HG03571 (cell line): Measurements from ENCODE around the gene RMI2.
A peak's percentile ranks its signal among the peaks of the same experiment; 100 is the strongest.

Experiments
- ATAC-seq: cut with Tn5 transposase; IDR thresholded peaks from one replicate; pipeline ENCODE4 v1.9.1; 2021; ENCODE audit not compliant: unreplicated experiment

The RMI2 gene

GRCh38 chr16:11379420-11379819, 34.2 kb downstream of the RMI2 start:
- peak; percentile 79 for ATAC-seq

- ATAC-seq = no peak
Observed at GRCh38 chr16:11380836-11381235, 35.6 kb downstream of the RMI2 start.

DNA sequence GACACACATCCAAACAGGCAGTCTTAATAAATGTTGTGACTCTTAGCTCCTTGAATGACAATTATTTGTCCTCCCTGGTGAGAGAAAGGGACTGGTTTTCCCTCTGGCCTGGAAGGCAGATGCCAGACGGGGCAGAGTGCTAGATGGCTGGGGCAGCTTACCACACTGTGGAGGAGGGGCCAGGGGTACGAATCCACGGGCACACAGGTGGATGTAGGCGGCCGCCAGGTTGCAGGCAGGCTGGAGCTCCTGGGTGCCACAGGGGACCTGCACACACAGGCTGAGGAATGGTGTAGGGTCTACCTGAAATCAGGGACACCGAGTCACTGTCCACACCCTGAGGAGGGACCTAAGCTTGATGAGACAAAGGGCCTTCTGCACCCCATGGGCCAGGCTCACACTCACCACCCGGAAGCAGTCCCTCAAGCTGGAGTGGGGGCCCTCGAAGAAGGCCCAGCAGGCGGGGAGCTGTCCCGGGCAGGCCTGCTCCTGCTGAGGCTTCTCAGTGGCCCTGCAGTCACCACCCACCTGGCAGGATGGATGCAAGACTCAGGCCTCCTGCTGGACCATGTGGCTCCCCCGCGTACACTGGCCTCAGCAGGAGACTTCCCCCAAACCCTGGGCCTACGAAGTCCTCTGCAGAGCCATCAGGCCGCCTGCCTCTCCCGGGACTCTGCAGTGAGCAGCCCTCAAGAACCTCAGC, 38.4 kb downstream of the RMI2 start:
- no peak for ATAC-seq

GRCh38 chr16:11384184-11384955, 39.1 kb downstream of the RMI2 start:
- no peak for ATAC-seq

- no peak for ATAC-seq
Observed at GRCh38 chr16:11384956-11385586, 39.8 kb downstream of the RMI2 start.

DNA sequence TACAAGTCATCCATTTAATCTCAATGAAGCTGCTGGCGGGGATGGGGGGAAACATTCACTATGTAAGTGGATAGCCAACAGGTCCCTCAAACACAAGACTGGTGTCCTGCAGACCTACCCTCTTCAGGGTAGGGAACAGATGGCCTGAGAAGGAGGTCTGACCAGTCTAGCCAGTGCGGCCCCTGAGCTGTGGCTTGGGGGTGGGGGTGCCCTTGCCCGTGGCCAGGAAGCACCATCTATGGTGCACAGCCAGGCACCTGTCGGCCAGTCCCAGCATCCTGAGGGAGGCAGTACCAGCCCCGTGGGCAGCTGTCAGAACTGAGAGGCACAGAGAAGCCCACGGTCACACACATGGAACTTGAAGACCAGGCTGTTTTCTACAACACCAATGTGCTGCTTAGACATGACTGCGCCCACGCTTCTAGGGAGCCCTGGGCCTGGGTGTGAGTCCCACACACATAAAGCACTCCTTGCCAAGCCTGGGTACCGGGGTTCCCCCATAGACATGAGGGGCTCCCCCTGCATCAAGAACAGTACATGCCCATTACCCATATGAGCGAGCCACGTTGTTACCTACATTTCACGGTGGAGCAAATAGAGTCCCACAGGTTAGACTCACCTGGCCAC, 40.9 kb downstream of the RMI2 start:
- no peak for ATAC-seq

DNA sequence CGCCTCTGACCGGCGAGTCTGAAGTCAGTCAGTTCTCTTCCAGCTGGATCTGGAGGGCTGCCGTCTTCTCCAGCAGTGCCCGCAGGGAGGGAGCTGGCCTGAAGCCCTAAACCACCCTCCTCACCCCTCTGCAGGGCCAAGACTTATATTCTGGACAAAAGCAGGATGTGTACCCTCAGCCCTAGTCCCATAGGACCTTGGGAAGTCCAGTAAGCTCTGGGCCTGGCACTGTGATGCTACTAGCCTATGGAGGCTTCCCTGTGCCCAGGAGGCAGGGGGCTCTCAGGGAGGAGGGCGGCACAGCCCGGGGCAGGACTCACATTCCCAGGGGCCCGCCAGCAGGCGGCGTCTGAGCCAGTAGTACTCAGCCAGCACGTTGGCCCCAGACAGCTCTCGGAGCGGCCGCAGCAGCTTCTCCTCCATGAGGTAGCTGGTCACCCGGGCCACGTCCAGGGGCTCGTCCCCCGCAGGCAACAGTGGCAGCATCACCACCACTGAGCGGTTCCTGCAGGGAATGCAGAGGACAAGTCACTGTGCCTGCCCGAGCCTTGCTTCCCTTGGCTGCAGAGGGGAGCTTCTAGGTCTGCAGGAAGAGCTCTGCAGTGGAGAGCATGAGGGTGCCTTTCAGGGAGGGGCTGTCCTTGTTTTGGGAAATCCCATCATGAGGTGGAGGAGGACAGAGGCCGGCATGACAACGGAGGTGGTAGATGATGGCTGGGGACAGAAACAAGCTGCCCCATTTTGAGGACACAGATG, 41.7 kb downstream of the RMI2 start:
- no peak for ATAC-seq

DNA sequence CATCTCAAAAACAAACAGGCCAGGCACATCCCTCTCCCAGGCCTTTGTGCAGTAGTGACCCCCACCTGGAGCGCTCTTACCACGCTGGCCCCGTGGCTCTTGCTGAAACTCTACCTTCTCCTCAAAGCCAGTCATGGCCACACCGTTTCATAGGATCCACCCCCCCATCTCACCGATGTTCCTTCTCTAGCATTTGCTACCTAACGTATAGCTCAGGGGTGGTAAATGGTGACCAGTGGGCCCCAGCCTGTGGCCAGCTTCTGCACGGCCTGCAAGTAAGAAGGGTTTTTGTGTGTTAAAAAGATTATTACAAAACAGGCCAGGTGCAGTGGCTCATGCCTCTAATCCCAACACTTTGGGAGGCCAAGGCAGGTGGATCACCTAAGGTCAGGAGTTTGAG, 43.8 kb downstream of the RMI2 start:
- no peak for ATAC-seq

DNA sequence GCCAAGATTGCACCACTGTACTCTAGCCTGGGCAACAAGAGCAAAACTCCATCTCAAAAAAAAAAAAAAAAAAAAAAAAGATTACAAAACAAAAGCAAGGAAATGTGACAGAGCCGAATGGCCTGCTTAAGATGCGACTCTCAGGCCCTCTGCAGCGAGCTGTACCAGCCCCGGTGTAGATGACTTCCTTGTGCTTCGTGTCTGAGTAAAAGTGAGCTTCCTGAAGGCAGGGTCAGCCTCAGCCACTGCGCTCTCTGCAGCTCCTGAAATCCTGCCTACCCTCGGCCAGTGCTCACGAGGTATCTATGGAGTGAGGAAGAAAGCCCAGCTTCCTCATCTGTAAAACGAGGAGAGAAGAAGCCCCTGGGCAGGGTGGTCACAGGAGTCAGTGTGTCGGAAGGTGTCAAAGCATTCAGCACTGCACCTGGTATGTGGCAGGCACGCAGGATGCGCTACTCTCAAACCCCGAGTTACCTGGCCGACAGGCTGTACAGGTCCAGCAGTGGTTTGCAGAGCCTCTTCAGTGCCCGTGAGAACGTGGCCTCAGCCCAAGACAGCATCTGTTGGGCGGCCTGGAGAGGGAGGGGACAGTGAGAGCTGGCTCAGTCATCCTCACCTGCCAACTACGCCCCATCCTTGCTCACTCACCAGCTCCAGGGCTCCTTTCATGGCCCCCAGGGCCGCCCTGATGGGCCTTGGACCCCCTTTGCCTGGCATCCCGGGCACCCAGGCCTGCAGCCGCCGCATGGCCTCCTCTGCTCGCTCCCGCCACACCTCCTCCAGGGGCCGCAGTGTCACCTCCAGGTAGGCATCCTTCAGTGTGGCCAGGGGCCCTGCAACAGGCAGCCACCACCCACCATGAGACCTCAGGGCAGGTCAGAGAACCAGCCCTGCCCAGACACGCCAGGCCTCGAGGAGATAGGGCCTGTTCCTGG, 44.6 kb downstream of the RMI2 start:
- ATAC-seq = no peak

DNA sequence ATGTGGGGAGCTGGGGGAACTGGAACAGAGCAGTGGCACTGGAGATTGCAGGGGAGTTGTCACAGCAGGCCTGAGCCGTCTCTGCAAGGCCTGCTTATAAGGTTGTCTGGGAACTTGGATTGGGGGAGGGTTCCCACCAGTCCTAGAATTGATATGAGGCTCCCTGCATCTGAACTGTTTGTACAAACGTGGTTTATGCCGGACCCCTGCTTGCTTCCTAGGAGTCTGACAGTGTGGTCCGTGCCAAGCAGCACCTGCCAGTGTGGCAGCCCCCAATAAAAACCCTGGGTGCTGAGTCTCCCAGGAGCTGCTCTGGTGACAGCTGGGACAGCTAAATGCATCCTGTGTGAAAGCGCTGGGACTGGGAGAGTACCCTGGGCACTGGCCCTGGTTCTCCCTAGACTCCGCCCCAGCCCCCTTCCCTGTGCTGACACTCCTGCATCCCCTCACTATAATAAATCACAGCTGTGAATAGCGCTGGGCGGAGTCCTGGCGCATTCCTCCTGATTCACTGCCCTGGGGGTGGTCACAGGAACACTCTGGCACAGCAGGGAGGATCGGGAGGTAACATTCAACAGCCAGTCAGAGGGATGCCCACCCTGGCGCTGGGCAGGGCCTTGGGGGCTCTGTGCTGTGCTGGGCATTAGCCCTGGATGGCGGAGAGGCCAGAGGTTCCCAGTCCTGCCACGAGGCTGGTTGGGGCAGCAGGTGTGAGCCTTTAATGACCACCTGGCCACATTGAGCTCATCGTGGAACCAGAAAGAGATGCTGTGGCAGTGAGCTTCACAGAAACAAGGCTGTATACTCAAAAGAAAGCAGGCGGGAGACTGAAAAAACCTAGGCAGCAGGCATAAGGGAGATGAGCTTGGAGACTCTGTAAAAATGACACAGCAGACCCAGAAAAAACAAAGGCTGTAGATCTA, 45.6 kb downstream of the RMI2 start:
- ATAC-seq = no peak

GRCh38 chr16:11391576-11391975, 46.3 kb downstream of the RMI2 start:
- no peak for ATAC-seq

- ATAC-seq = no peak
Observed at GRCh38 chr16:11392041-11392581, 46.9 kb downstream of the RMI2 start.

GRCh38 chr16:11393366-11393765, 48.1 kb downstream of the RMI2 start:
- no peak for ATAC-seq

- ATAC-seq = no peak
Observed at GRCh38 chr16:11393861-11394592, 48.8 kb downstream of the RMI2 start.

DNA sequence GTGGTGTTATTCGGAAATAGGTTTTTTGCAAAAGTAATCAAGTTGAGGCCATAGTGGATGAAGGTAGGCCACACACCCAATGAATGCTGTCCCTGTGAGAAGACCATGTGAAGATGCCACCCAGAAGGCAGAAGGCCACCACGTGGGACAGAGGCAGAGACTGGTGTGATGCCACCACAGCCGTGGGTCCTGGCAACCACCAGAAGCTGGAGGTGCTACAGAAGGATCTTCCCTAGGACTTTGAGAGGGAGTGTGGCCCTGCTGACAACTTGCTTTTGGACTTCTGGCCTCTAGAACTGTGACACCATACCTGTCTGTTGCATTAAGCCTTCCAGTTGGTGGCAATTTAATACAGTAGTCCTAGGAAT, 49.3 kb downstream of the RMI2 start:
- ATAC-seq = no peak

DNA sequence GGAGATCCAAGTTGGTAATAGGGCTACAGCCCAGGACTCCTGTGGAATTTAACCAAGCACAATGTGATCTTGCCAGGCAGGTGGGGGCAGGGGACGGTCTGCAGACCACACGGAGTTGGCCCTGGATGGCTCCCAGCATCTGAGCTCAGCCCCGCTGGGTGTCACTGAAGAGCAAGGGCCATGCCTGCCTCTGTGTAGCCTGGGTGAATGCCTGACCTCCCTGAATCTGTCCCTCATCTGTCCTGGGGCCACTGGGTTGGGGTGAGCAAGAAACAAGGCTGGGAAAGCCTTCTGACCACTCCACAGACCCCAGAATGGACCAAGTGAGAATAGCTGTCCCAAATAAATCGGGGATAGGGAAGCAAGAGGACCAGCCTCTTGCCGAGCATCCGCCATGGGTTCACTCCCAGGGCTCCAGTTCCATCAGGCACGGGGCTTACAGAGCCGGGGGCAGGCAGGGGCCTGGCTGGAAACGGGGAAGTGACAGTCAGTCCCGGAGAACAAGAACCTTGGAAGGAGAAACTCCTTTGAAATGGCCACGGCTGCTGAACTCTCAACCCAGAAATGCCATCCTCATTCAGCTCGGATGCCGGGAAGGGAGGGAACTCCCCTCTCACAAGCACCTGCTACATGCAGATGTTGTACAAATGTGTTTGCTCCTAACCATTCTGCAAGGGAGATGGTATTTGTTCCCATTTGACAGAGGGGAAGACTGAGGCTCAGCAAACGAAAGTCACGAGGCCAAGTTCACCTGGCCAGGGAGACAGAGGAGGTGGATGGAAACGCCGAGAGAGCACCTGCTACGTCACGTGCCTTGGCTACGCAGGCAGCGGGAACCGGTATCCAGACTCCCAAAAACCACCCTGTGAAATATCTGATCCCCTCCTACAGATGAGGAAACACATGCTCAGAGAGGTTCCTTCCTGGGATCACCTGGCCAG, 50.0 kb downstream of the RMI2 start:
- ATAC-seq = no peak

- no peak for ATAC-seq
Observed at GRCh38 chr16:11395949-11396240, 50.6 kb downstream of the RMI2 start.
